Stimulated activated CD4-positive, alpha-beta T cell treated with anti-CD3 and anti-CD28 coated beads, Interleukin-1b, Interleukin-23, amount 100 ng/mL, for 4 hours (primary cell): ENCODE measurements around the gene TNRC6A.
"Not testable (repeated sequence)": the region's sequence is repeated elsewhere in the genome, so short reads cannot be mapped to it uniquely, and the experiment has no call there.

Experiments used
- DNase-seq, 2 donors: peaks; one replicate each; pipeline ENCODE4 v3.0.0-alpha.2; 2020; ENCODE audit warnings: low read depth in 2 of 2

Gene TNRC6A

DNA sequence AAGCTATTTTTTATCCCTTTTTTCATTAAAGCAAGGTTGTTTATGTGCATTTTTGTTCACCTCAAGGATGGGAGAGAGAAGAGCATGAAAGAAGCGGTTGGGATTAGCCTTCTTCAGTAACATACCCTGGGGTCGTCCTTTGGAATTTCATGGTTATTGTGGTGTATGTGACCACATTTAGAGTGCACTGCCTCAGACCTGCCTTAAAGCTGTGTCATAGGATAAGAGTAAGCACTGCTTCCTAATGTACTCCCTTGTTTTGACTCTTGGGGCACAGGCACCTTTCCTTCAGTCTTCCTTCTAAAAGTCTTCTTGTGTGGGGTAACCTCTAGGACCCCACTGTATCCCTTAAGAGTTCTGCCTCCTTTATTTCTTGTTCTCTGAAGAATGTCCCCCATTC, 28.9 kb downstream of the TNRC6A start:
- DNase-seq: no peak

DNA sequence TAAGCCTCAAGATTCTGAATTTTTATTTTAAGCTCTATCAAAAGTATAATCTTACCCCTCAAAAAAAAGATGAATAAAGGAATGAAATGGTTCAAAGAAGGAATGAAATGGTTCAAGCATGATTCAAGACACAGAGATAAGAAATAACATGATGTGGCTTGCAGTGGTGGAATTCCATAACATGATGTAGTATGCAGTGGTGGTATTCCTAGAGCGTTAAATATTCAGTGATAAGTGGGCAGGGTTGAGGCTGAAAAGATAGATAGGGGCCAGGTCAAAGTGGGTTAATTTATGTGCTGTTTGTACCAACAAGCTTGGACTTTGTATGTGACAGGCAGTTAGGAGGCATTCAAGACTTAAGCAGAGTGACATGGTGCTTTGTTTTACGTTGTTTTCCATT, 29.6 kb downstream of the TNRC6A start:
- DNase-seq: no peak

DNA sequence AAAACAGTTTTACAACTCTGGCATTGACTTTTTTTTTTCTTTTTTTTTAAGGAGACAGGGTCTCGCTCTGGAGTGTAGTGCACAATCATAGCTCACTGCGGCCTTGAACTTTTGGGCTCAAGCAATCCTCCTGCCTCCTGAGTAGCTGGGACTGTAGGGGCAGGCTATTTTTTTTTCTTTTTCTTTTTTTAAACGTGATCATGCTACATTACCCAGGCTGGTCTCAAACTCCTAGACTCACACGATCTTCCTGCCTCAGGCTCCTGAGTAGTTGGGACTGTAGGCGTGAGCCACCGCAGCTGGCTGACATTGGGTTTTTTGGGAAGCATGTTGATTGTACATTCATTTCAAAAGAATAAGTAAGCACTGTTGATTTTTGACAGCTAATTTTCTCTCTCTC, 32.1 kb downstream of the TNRC6A start:
- DNase-seq: no peak

DNA sequence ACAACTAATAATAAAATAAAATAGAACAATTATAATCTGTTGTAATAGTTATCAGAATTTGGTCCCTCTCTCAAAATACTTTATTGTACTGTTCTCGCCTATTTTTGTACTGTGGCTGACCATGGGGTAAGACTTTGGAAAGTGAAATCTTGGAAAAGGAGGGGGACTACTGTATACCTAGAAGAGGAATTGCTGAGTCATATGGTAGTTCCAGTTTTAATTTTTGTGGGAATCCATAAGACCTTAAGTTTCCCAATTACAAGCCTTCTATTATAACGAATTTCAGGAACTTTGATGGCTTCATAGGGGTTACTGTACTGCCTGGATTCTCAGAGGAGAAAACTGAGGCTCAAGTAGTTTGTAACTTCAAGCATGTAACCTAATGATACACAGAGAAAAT, 35.5 kb downstream of the TNRC6A start:
- no peak for DNase-seq

DNA sequence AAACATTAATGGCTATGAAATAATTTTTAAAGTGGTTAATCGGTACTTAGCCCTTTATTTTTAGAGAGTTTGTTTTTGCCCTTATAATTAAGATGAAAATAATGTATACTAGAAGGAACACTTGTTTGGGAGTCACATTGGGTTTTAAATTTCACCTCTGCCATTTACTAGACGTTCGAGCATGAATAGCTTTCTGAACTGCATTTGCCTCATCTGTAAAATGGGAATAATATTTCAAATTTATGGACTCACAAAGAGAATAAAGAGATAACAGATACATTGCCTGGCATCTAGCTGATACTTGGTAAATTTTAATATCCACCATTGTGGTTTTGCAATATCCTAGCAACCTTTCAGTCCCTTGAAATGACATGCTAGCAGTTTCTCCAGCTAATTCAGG, 36.6 kb downstream of the TNRC6A start:
- no peak for DNase-seq

DNA sequence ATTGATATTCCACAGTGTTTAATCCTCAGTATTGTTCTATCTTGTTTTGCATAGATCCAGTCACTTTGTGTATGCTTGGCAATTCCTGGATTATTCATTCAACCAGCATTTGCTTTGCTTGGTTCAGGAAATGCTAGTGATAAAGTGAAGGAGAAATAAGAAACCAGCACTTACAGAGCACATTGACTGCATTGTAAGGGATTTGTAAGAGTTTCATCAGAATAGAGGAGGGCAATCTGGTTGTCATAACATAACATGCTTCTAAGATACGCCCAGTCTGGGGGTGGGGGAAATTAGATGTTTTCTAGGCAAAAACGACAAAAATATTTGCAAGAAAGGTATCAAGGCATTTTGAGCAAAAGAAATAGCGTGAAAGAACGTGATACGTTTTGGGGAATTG, 40.4 kb downstream of the TNRC6A start:
- no peak for DNase-seq

DNA sequence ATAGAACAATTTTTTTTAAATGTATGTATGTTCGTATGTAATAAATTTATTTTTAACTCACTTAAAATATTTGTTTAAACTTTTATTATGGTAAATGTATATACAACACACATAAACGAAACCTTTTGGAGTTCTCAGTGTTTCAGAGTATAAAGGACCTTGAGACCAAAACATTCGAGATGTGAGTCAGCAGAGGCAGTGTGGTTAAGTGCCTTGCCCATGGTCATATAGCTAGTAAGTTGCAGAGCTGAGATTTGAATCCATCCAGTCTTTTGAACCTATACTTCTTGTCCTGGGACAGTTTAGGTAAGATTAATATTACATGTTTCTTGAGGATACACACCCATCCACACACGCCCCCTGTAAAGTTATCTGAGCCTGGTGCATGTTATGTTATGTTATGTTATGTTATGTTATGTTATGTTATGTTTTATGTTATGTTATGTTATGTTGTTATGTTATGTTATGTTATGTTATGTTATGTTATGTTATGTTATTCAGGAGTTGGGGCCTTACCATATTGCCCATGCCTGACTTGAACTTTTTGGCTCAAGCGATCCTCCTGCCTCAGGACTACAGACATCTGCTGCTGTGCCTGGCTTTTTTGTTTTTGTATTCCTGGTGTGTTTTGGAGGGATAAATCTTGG, 41.8 kb downstream of the TNRC6A start:
- no peak for DNase-seq

DNA sequence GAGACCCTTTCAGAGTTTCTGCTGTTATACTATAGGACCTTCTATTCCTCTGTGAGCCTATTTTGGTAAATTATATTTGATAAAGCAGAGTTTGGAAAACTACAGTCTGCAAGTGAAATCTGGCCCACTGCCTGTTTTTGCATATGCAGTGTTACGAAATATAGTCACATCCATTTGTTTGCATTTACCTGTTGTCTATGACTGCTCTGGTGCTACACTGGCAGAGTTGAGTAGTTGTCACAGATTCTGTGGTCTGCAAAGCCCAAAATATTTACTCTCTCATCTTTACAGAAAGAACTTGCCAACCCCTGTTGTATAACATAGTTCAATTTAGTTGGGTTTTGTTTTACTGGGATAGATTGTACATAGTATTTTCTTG, 42.3 kb downstream of the TNRC6A start:
- DNase-seq: no peak

DNA sequence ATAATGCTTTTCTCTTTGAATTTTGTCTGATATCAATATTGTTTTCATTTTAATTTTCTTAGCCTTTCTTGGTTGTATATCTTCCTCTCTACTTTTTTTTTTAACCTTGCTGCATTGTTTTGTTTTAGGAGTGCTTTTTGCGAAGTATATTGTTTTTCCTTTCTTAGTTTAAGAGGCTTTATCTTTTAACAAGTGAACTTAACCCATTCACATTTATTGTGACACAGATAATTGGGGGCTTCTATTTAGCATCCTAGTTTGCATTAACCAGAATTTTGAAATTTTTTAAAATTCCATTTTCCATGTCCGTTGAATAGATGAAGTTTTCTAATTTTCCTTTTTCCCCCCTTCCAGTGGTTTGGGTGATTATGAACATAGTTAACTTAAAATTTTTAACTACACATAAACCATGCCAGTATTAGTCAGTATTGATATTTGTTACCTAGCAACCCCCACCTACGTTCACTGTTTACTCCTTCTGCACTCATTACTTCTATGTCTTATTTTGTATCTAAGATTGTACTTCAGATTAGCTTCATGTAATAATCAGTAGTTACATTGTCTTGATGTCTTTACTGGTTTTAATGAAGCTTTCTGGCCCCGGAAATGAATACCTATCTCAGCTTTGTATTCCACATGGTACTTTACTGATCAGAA, 44.4 kb downstream of the TNRC6A start:
- no peak for DNase-seq

DNA sequence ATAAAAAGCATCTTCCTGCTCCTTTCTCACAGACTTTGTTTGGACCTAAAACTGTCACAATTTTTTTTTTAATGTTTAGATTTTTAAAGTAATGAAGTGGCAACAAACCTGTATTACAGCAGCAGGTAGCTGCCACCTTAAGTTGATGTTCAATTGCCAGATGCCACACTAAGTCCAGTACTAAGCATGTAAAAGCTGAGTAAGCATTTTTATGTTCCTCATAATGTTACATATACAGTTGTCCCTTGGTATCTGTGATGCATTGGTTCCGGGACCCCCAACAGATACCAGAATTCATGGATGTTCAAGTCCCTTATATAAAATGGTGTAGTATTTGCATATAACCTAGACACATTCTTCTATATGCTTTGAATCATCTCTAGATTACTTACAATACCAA, 45.1 kb downstream of the TNRC6A start:
- DNase-seq: no peak

DNA sequence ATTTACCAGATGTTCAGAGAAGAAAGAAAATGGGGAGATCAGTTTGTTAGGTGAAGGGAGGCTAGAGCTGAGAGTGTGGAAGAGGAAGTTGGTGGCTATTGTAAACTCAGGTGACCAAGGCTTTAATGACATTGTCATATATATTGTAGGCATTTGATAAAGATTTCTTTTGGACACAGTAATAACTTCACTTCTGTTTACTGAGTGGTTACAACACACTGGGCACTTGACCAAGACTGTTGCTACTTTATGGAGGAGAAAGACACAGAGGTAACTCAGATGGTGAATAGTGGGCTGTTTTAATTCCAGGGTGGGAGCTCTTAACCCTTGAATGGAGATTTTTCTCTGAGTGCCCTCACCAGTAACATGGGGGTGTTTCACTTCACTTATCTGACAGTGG, 46.0 kb downstream of the TNRC6A start:
- no peak for DNase-seq

DNA sequence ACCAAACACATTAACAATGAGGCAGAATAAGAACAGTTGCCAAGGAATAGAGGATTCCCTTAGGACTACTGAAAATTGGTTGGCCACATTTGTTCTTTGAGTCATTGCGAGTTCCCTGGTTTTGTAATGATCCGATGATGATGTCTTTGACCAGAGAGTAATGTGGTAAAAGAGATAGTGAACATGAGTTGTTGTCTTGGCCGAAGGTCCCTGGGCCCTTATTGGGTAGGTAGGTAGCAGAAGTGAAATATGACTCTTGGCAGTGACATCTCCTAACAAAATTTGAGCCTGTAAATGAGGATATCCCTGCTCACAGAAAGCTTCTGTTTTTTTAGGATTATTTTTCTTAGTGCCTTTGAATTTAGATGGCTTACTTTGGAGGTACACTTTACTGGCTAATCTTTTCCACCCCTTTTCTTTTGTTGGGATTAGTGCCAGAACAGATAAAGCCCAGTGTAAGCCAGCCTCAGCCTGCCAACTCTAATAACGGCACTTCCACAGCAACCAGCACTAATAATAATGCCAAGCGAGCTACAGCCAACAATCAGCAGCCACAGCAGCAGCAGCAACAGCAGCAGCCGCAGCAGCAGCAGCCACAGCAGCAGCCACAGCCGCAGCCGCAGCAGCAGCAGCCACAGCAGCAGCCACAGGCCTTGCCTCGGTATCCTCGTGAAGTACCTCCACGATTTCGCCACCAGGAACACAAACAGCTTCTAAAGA, 47.2 kb downstream of the TNRC6A start:
- DNase-seq: no peak

DNA sequence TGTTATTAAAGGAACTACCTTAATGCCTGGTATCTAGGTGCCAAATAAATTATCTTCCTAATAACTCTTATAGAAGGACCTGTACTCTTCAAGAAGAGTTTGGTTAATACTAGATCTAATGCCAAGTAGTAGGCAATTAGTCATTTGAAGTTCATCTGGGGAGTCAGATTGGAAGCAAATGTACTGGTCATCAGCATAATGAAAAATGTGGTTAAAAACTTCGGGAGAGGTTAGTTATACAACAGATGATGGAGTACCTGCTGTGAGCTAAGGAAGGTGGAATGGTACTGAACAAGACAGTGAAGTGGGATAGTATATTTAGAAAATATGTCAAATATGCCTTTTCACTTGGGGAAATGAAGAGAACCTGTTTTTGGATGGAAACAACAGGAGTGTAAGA, 49.2 kb downstream of the TNRC6A start:
- DNase-seq: no peak

DNA sequence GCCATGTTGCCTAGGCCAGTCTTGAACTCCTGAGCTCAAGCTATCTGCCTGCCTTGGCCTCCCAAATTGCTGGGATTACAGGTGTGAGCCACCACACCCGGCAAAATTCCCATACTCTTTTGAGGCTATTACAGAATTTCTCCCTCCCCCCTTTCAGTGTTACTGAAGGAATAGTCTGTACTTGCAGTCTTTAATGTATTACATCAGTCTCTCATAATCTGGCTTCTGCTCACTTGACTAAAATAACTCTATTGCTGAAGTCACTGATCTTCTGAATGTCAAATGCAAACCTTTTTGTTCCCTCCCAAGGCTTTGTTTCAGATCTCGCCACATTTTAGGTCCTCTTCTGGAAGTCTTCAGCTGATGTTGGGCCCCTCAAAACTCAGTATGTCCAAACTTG, 51.8 kb downstream of the TNRC6A start:
- DNase-seq: no peak

DNA sequence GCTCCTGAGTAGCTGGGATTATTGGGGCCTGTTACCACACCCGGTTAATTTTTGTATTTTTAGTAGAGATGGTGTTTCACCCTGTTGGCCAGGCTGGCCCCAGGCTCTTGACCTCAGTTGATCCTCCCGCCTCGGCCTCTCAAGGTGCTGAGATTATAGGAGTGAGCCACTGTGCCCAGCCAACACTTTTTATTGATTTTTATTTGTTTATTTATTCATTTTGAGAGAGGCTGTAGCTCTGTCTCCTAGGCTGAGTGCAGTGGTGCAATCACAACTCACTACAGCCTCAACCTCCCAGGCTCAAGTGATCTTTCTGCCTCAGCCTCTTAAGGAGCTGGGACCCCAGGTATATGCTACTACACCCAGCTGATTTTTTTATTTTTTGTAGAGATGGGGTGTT, 54.7 kb downstream of the TNRC6A start:
- DNase-seq: no peak

DNA sequence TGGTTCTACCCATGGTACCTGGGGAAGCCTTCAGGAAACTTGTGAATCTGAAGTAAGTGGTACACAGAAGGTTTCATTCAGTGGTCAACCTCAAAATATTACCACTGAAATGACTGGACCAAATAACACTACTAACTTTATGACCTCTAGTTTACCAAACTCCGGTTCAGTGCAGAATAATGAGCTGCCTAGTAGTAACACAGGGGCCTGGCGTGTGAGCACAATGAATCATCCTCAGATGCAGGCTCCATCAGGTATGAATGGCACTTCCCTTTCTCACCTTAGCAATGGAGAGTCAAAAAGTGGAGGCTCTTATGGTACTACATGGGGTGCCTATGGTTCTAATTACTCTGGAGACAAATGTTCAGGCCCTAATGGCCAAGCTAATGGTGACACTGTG, 60.4 kb downstream of the TNRC6A start:
- DNase-seq: no peak

DNA sequence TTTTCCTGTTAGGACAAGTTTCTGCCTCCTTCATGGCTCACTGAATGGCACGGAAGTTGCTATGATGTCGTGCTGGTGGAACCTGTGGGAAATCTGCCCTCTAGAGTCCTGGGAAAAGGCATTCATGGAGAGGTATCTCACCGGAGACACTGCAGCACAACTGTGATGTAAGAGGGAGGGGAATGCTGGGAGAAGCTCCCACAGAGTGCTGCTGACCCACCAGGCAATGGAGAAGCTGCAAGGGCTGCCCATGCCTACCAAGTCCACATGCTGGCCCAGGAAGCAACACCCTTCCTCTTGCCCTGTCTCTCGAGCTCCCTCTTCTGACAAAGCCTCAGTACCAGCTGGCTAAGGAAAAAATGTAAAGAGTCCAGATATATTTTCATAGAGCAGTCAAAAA, 71.1 kb downstream of the TNRC6A start:
- no peak for DNase-seq

DNA sequence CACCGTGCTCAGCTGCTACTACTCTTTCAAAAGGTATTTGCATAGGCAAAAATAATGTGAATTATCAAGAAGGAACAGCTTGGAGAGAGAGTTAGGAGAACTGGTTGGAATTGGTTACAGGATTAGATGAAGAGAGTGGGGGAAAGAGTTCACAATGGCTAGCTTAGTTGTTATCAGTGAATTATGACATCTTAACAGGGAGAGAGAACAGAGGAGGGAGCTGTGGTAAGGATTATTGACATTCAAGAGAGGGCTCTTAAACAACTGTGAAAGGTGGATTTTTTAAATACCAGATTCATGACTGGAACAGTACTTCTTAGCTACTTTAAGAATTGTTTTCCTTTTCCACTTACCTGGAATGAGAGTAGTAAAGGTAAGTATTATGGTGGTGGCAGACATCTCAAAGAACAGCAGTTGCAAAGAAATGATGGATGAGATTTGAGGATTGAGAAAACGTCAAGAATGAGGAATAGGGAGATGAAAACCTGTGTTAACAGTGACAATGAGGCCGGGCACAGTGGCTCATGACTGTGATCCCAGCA, 72.4 kb downstream of the TNRC6A start:
- no peak for DNase-seq

DNA sequence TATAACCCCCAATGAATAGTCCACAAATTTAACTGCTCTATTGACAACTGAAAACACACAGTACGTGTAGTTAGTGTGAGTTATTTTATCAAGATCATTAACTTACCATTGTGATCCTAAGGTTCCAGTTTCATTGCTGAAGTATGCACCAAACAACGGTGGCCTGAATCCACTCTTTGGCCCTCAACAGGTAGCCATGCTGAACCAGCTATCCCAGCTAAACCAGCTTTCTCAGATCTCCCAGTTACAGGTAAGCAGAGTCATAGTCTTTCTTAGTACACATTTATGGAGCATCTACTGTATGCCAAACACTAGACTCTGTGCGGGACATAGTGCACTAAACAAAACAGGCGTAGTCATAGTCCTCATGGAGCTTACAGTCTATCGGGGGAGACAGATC, 76.0 kb downstream of the TNRC6A start:
- DNase-seq: no peak

DNA sequence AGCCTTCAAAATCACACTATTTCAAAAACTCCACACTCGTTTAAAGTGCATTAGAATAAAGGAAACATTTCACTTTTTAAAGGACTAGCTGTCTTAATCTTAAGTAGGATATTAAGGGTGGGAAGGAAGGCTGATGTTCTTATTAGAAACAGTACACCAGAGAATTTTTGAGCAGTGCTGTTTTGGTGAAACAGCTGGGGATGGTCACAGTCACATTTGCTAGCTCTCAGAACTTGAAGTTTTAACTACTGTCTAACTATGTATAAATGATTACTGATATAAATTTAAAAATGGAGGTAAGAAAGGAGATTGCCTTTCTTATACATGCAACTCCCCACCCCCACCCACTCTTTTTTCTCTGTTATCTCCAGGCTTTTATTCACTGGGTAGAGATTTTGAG, 77.8 kb downstream of the TNRC6A start:
- no peak for DNase-seq

DNA sequence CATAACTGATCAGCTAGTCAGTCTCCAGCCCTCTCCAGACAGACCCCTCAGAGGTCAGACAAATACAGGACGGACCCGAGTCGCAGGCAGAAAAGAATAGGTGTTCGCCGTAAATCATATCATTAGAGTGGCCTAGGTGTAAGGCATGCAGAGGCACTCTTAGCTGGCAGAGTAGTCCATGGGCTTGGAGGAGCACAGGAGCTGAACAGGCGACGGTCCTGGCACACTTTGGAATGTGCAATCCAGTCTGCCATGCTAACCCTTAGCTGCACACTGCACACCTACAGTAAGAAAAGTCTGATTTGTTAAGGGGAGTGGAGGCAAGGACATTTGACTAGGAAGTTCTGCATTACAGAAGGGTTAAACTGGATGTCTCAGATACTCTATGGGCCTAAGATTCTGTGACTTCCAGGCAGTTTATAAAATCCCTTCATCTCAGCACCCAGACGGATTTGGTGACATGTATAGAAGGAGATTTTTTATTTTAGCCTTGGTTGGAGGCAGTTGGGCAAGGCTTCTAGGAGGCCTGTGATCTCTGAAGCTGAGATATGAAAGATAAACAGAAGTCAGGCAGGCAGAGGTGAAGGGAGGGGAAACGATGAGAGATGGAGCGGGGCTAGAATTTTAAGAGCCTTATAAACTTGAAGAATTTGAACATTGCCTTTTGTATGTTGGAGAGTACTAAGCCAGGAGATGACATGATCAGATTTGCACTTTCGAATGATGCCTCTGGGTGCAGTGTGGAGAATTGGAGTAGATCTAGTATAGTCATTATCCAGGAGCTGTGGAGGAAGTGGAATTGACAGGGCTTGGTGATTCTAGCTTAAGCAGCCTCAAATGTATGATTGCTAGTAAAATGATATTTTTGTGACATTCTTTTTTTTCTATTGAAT, 81.7 kb downstream of the TNRC6A start:
- DNase-seq: no peak

DNA sequence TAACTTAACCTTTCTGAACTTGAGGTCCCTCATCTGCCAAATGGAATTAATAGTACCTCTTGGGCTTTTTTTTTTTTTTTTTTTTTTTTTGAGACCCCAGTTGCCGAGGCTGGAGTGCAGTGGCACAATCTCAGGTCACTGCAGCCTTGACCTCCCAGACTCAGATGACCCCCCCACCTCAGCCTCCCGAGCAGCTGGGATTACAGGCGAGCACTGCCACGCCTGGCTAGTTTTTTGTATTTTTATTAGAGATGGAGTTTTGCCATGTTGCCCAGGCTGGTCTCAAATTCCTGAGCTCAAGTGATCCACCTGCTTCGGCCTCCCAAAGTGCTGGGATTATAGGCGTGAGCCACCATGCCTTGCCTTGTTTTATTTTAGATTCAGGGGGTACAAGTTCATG, 83.4 kb downstream of the TNRC6A start:
- DNase-seq: not testable (repeated sequence)
